Activated CD8-positive, alpha-beta memory T cell treated with anti-CD3 and anti-CD28 coated beads for 36 hours (primary cell): Measurements from ENCODE around the gene TMEM72. TPM values are rescaled to one million over a fixed set of nuclear protein-coding genes. Genes with fewer than 3 reads are reported as not detected.

ENCODE experiments used
- CTCF ChIA-PET: fragments of 350-600 bp; sonication (Branson Sonifier 250); formaldehyde crosslinking; loops from one replicate; lab custom pipeline; 2021; ENCODE audit warnings: antibody characterized with exemption; lab: Charles Lee
- POLR2A ChIA-PET: fragments of 350-600 bp; sonication (Branson Sonifier 250); formaldehyde crosslinking; loops from one replicate; lab custom pipeline; 2021; ENCODE audit warnings: antibody characterized with exemption; lab: Charles Lee
- total RNA-seq, 2 experiments: library from RNA; stranded (reverse); gene quantifications; one replicate each; pipeline ENCODE4 v1.2.3, GENCODE V29; 2021

The TMEM72 gene
- total RNA-seq, 2 experiments from 2014 or later = not detected

GRCh38 chr10:44947371-44948152, 36.4 kb downstream of the TMEM72 start:
- POLR2A ChIA-PET = no interaction called here

GRCh38 chr10:44948642-44949041, 37.5 kb downstream of the TMEM72 start:
- ChIA-PET CTCF (interaction anchor here (1.1 to 3.2 kb wide), 3 partner anchors 16 to 26 kb away, joined by 3 to 11 read pairs (median 3); no protein-coding TSS in a partner anchor), POLR2A (no interaction called here)

More at GRCh38 chr10:44947371-44948152, 36.4 kb downstream of the TMEM72 start:
- CTCF ChIA-PET = interaction anchor here (1.1 to 3.2 kb wide), 2 partner anchors 14 to 27 kb away, joined by 3 to 11 read pairs; no protein-coding TSS in a partner anchor

GRCh38 chr10:44949127-44949802, 38.1 kb downstream of the TMEM72 start:
- ChIA-PET POLR2A (no interaction called here), CTCF (interaction anchor here (1.2 kb wide), 1 partner anchor 16 kb away, joined by 3 read pairs; no protein-coding TSS in a partner anchor)

- ChIA-PET CTCF (interaction anchor here (1.2 kb wide), 1 partner anchor 17 kb away, joined by 3 read pairs; no protein-coding TSS in a partner anchor), POLR2A (no interaction called here)
Measured at GRCh38 chr10:44949915-44950314, 38.8 kb downstream of the TMEM72 start.

GRCh38 chr10:44950326-44951225, 39.4 kb downstream of the TMEM72 start:
- POLR2A ChIA-PET = no interaction called here
- CTCF ChIA-PET = no interaction called here

GRCh38 chr10:44951576-44952226, 40.6 kb downstream of the TMEM72 start:
- ChIA-PET POLR2A (no interaction called here), CTCF (no interaction called here)

- CTCF ChIA-PET = no interaction called here
- POLR2A ChIA-PET = no interaction called here
Measured at GRCh38 chr10:44952779-44953231, 41.7 kb downstream of the TMEM72 start.

GRCh38 chr10:44954042-44954441, 42.9 kb downstream of the TMEM72 start:
- POLR2A ChIA-PET = no interaction called here
- CTCF ChIA-PET = no interaction called here

GRCh38 chr10:44954962-44955361, 43.8 kb downstream of the TMEM72 start:
- POLR2A ChIA-PET = no interaction called here
- CTCF ChIA-PET = no interaction called here

- ChIA-PET POLR2A (no interaction called here), CTCF (no interaction called here)
Measured at GRCh38 chr10:44955413-44956070, 44.4 kb downstream of the TMEM72 start.

GRCh38 chr10:44956226-44956625, 45.1 kb downstream of the TMEM72 start:
- CTCF ChIA-PET = no interaction called here
- POLR2A ChIA-PET = no interaction called here

- POLR2A ChIA-PET = no interaction called here
- CTCF ChIA-PET = no interaction called here
Measured at GRCh38 chr10:44956717-44957706, 45.9 kb downstream of the TMEM72 start.

- POLR2A ChIA-PET = no interaction called here
- CTCF ChIA-PET = interaction anchor here (1.5 kb wide), 1 partner anchor 25 kb away, joined by 6 read pairs; no protein-coding TSS in a partner anchor
Measured at GRCh38 chr10:44958196-44958897, 47.2 kb downstream of the TMEM72 start.

GRCh38 chr10:44958898-44959246, 47.7 kb downstream of the TMEM72 start:
- POLR2A ChIA-PET = no interaction called here
- CTCF ChIA-PET = interaction anchor here (1.5 kb wide), 1 partner anchor 26 kb away, joined by 6 read pairs; no protein-coding TSS in a partner anchor

- ChIA-PET CTCF (interaction anchor here (1.5 kb wide), 1 partner anchor 26 kb away, joined by 6 read pairs; no protein-coding TSS in a partner anchor), POLR2A (interaction anchor here (2.2 kb wide), 1 partner anchor 14 kb away, joined by 7 read pairs; no protein-coding TSS in a partner anchor)
Measured at GRCh38 chr10:44959247-44960087, 48.3 kb downstream of the TMEM72 start, which contains the start of gene RASSF4. TSS of gene RASSF4 (plus strand) at chr10:44959802. CDS start at chr10:44970203, 10,401 bp downstream.
